Right kidney (tissue), 9 donors: Measurements from ENCODE around the gene CDNF.
"Not testable (repeated sequence)": the region's sequence is repeated elsewhere in the genome, so short reads cannot be mapped to it uniquely, and the experiment has no call there.

Source experiments
- DNase-seq: peaks from one replicate; pipeline ENCODE4 v3.0.0-alpha.2; 2016
- long read RNA-seq, 8 donors: transcript quantifications; one replicate each; lab custom pipeline, GENCODE V29; 2026

The CDNF gene
- long read RNA-seq, donor 1, result 0 reads
- long read RNA-seq, donor 2, result 0 reads
- long read RNA-seq, donor 3, result 0 reads
- long read RNA-seq, donor 4, result 0 reads
- long read RNA-seq, donor 5, result 0 reads
- long read RNA-seq, donor 6, partial matches to known transcripts, result 0 of 1 reads
- long read RNA-seq, donor 6, other reads (novel, unspliced or antisense), result 0 of 1 reads
- long read RNA-seq, donor 7, partial matches to known transcripts, result 0 of 1 reads
- long read RNA-seq, donor 7, other reads (novel, unspliced or antisense), result 0 of 1 reads
- long read RNA-seq, donor 8, result 0 reads

DNA sequence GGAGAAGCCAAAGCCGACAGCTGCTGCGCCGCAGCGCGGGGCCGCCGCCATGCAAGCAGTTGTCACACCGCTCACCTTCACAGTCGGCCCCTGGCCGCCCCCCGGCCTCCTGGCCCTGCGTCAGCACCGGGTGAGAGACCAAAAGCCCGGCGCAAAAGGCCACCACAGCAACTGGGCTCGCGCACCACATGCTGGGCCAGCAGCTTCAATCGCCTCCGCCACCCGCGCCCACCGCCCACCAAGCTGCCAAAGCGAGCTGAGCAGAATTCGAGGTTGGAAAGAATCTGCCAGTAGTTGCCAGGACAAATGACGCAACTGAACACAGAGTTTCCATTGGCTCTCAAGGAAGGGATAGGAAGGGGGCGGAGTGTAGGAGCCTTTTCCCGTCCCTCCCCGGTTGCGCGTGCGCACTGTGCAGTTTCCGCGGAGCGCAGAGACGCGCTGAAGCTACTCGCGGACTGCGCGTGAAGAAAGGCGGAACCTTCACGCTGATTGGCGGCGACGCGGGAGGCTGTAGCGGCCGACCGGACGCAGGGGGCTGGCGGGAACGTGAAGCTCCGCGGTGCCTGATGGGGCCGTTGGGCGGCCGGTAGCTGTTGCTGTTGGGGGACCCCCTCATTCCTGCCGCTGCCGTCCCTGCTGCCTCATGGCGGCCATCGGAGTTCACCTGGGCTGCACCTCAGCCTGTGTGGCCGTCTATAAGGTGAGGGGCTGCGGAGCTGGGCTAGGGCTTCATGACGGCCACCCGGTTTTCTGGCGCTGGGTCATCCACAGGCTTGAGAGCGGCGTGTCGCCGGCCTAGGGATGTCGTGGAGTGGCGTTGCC lies at the start of gene CDNF, which contains the start of the genes HSPA14 and MSANTD7:
CDNF (minus strand) TSS at position 281 of the 825 bp plus-strand sequence; CDS start at position 190, 91 bp downstream.
HSPA14 (plus strand) TSS at position 550 of the 825 bp plus-strand sequence; CDS start at position 647, 97 bp downstream.
MSANTD7 (plus strand) TSS at position 550 of the 825 bp plus-strand sequence. CDS start 3,979 bp downstream, outside the sequence.
- DNase-seq, result peak; percentile 98

DNA sequence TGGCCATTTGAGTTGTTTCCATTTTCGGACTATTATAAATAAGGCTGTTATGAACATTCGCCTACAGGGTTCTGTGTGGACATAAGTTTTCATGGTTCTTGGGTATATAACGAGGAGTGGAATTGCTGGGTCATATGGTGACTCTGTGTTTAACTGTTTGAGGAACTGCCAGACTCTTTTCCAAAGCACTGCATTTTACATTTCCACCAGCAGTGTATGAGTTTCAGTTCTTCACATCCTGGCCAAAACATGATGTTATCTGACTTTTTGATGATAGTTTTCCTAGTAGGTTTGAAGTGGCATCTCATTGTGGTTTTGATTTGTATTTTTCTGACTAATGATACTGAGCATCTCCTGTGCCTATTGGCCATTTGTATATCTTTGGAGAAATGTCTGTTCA lies 46.2 kb upstream of the CDNF start:
- no peak for DNase-seq

DNA sequence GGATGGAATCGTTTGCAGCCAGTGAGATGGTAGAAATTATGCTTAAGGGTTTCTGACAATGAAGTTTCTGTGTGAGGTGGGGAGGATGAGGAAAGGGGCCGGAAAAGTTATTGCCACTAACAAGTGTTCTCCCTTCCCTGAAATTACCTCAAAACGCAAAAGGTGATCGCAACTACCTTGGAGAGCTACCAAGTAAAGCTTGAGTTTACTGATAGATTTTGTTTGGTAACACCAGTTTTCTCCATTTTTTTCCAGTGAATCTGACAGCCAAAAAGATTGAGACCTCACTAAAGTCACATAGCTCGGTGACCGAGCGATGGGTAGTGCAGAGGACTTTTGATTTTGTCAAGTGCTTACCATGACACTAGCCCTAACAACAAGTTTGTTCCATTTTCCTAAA lies 42.4 kb upstream of the CDNF start:
- DNase-seq, result peak; percentile 19

DNA sequence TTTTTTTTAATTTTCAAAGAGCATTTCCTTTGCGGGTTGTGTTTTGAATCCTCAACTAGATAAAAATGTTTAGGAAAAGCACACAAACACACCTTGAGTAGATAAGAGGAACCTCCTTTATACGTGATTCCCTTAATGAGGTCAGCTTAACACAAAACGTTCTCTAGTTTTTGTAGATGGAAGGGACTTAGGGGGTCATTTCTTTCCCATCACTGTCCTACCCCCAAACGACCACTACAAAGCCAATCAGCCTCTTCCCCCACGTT lies 42.0 kb upstream of the CDNF start:
- no peak for DNase-seq

DNA sequence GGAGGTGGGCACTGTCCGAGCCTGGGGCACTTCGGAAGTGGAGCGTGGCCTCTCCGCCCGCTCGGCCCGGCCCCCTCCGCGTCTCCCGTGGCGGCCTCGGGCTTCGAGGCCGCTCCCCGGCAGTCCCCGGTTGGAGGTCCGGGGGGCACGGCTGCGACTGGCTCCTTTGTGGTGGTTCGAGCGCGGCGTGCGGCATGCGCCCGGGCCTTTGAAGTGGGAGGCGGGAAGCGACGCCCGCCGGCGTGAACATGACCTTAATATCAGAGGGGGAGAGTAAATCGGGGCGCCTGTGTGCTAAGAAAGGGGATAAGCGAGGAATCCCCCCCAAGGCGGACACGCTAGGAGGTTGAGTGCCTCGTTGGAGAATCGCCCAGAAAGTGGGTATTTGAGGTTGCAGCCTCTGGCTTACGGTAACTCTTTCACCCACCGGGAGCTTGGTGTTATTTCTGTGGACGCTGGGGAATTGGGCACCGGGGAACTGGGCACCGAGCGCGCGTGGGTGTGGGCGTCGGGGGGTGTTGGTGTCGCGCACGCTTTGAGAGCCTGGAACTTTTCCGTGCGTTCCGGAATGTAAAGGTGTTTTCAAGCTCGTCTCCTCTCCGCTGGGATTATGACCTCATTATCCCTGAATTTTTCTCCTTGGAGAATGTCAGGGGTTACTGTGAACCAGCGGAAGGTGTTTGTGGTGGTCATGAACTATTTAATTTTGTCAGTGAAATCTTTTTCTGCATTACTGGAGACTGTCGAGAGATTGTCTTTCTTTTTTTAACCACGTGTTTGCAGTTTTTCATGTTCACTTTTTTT lies 41.5 kb upstream of the CDNF start:
- no peak for DNase-seq

DNA sequence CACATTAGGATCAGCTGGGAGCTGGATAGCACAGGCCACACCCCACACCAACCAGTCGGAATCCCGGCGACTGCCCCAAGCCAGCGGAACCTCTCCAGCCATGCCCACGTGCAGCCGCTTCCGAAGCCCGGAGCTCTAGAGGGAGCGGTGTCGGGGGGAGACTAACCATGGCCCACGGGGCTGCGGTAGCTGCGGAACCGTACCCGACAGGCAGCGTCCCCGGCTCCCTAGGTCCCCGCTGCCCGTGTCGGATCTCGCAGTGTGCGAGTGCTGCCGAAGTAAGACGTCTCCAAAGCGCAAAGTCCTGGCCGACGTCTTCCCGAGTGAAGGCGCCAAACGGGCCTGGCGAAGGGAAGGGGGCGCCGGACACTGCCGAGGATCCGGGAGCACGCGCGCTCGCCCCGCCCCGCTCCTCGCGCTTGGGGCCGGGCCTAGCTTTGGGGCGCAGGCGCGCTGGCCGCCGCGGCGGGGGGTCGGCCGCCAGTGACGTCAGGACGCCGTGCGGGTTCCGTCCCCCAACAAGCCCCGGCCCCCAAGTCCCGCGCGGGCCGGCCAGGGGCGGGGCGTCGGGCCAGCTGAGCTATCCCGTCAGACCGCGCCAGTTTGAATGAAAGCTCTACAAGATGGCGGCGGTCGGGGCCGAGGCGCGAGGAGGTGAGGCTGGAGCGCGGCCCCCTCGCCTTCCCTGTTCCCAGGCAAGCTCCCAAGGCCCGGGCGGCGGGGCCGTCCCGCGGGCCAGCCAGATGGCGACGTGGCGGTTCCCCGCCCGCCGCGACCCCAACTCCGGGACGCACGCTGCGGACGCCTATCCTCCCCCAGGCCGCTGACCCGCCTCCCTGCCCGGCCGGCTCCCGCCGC lies 40.7 kb upstream of the CDNF start, which contains the start of gene SUV39H2:
SUV39H2 (plus strand) TSS at position 601 of the 858 bp plus-strand sequence; CDS start at position 624, 23 bp downstream.
- DNase-seq, result peak; percentile 98

DNA sequence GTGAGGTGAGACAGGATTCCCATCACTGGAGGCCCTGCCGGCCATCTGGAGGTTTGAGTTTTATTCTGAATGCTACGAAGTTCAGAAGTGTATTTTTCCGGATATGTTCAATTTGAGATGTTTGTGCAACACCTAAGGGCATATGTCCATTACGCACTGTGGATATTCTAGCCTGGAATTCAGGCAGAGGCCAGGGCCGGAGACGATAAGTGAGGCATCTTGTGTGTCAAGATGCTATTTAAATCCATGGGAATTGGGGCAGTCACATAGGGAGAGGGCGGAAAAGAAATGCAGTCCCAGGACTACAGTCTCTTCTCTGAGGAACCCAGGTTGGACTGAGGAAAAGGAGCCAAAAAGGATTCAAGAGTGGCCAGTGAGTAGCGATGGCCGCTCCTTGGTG lies 38.9 kb upstream of the CDNF start:
- DNase-seq, result no peak

DNA sequence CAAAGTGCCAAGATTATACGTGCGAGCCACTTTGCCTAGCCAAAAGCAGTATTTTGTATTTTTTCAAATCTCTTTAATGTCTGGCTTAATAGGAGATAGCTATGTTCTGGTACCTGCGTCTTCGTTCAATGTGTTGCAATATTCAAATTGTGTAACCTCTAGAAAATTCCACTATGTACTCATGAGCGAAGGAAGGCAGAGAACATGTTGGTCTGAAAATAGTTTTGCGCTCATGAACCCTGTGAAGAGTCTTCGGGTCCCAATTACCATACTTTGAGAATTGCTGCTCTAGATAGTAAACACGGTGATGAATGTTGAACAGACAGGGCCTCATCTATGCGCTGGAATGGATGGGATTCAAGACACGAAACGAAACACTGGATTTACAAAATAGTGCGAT lies 38.1 kb upstream of the CDNF start:
- no peak for DNase-seq

DNA sequence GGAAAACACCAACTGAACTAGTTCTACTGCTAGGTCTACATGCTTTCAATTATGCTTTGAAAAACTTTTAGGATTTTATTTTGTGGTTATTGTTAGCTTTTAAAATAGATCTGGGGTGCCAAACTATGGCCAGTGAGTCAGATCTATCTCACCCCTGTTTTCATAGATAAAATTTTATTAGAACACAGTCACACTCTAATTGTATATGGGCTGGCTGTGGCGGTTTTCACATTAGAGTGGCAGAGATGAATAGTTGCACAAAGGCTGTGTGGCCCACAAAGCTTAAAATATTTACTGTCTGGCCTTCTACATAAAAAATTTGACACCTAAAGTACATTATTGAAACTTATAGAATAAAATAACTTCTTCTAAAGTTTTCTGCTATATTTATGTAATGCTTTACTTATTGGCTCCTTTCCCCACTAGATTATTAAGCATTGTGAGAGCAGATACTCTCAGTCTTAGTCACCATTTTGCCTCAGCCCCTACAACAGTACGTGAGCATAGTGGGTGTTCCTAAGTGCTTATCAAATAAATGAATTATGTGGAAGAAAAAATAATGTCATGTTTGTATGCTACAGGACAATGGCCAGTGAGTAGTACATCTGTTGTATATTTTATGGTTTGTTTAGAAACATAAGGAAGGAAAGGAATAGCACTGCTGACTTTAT lies 35.4 kb upstream of the CDNF start:
- no peak for DNase-seq

DNA sequence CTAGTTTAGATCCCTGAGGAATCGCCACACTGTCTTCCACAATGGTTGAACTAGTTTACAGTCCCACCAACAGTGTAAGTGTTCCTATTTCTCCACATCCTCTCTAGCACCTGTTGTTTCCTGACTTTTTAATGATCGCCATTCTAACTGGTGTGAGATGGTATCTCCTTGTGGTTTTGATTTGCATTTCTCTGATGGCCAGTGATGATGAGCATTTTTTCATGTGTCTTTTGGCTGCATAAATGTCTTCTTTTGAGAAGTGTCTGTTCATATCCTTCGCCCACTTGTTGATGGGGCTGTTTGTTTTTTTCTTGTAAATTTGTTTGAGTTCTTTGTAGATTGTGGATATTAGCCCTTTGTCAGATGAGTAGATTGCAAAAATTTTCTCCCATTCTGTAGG lies 27.0 kb upstream of the CDNF start:
- DNase-seq, result not testable (repeated sequence)

DNA sequence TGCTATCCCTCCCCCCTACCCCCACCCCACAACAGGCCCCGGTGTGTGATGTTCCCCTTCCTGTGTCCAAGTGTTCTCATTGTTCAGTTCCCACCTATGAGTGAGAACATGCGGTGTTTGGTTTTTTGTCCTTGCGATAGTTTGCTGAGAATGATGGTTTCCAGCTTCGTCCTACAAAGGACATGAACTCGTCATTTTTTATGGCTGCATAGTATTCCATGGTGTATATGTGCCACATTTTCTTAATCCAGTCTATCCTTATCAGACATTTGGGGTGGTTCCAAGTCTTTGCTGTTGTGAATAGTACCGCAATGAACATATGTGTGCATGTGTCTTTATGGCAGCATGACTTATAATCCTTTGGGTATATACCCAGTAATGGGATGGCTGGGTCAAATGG lies 26.6 kb upstream of the CDNF start:
- DNase-seq, result not testable (repeated sequence)

DNA sequence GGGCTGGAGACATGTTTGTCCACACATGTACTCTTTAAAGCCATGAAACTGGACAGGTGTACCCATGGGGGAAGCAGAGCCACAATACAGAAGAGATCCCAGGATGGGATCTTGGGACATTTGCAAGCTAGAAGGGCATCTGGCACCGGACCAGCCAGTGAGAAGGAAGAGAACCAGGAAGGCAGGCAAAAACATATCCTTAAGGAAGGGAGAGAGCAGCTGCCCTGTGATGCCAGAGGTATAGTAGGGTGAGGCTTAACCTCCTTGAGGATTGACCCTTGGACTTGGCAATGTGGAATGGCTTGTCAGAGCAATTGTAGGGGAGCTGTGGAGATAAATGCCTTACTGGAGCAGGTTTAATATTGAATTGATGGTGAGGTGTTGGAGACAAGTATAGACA lies 23.0 kb upstream of the CDNF start:
- DNase-seq, result no peak

DNA sequence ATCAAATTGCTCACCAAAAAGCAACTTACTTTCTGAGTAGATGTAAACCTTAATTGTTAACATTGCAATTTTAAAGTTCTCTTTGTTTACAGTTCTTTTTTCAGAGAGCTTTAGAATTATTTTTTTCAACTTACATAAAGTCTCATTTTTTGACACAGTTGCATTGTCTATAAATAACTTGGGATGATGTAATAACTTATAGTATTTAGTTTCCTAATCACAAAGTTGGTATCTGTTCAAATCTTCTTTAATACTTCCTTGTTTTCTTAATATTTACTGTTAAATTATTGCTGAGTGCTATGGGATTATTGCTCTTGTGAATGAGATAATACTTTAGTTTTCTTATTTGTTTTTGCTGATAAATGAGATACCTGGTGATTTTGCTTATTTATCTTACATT lies 21.9 kb upstream of the CDNF start:
- DNase-seq, result no peak

DNA sequence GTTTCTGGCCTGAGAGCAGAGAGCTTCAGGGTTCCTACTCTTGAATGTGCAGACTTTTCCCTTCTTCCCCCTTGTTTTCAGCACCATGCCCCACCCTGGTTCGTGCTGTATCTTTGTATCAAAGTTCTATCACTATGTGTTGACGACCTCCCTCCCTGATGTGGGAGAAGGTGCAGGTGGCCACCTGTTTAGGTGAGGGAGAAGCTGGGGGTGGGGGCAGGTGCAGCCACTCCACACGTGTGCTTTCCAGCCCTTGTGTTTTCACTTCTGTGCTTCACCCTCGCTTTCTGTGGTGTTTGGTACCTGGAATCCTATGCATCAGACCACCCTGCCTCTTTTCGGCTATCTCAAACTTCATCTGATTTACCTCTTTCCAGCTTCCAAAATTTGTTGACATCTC lies 21.2 kb upstream of the CDNF start:
- no peak for DNase-seq

DNA sequence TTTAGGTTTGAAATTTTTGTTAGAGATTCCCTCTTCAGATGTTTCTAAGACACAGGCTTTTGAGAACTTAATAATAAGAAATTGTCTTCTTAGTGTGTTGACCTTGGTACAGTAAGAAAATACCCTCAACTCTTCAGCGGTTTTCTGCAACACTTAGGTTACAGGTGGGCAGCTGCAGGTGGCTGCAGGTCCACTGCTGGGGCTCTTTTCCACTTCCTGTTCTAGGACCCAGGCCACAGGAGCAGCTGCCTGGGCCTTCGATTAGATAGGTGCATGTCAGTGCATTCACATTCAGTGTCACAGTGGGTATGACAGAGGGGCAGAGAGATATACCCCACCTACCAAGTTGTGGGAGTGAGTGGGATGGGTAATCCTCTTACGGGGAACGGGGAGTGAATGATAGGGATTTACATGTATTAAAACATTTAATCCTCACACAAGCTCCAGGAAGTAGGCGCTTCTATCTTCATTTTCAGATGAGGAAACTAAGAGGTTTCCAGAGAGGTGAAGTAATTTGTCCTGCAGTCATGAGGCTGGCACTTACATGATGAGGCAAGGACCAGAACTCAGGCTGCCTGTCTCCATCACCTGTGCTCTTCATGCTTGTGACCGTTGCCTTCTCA lies 20.6 kb upstream of the CDNF start:
- DNase-seq, result no peak

DNA sequence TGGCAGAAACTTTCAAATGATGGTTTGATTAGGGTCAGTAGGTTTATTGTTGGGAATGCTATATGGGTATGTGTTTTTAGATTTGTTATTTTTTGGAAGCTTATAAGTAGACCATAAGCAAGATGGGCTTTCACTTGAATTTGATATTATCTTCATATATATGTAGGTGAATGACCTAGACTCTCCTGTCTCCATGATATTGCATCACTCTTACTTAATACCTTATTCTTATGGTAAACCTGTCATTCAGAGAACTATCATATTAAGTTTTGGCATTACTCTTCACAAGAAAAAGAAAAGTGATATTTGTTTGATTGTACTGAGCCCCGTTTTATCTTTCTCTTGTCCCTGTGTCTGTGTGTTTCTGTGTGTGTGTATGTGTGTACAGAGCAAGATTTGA lies 17.6 kb upstream of the CDNF start:
- no peak for DNase-seq

DNA sequence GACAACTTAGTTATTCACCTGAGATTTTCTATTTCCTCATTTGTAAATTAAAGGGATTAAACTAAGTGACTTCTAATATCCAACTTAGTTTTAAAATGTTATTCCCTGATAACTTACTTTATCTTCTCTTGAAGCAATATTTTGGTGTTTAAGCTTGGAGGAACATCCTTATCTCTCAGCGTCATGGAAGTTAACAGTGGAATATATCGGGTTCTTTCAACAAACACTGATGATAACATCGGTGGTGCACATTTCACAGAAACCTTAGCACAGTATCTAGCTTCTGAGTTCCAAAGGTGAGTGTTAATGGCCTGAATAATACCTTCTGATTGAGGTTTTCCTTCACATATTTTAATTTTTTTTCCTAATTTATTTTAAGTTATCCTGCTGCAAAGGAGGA lies 14.4 kb upstream of the CDNF start:
- no peak for DNase-seq

DNA sequence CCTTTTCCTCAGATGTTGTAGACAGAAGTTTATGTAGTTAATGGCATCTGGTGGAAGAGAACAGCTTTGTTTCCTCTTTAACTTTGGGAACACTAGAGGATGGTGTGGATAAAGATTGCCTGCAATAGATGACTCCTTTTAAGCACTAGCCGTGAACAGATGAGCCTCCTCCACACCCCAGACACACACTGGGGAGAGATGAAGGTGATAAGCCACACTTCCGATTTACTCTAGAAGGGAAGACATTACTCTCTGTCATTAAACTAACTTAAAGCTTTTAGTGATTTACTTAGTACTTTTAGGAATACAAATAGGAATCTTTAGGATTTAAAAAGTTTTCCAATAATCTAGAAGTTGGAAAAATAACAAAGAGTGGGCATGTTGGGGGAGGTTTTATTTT lies 7.1 kb upstream of the CDNF start:
- no peak for DNase-seq

DNA sequence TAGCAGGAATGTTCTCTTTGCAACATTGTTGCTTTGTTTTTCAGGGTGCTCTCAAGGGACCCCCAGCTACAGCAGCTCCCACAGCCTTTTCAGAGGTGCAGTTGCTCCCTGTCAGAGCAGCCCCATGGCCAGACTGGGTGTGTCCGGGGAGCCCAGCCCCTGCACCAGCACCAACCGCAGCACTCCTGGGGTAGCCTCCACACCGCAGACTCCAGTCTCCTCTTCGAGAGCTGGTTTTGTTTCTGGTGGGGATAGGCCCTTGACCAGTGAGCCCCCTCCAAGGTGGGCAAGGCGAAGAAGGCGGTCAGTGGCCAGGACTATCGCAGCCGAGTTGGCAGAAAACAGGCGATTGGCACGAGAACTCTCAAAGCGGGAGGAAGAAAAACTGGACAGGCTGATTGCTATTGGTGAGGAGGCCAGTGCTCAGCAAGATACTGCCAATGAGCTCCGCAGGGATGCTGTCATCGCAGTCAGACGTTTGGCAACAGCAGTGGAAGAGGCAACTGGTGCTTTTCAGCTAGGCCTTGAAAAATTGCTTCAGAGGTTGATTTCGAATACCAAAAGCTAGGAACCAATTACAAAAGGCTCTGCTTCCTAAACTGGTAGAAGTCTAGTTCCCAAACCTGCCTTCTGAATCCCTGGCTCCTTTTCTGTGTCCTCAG lies 5.6 kb upstream of the CDNF start:
- DNase-seq, result no peak

DNA sequence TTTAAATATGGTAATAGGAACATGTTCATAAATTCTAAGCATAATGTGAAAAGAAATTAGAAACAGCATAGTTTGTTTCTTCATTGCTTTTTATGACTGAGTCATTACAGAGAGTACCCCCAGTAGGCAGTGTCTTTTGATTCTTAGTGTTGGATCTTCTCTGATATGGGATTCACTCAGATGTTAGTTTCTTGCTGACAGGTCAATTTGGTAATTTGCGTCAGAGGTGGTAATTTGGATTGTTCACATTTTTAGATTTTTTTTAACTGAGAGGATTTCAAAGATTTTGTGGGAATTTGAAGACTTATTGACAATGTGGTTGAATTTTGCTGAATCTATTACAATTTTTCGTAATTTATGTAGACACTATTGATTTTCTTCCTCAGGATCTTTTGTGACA lies 2.3 kb upstream of the CDNF start:
- no peak for DNase-seq
